GM10266 (cell line): ENCODE results near the gene RALGPS2.

Source experiments
- DNase-seq: peaks from one replicate; pipeline ENCODE4 v3.0.0; 2012; ENCODE audit errors: extremely low spot score
- TF ChIP-seq, protein P1 (sequence below): IDR thresholded peaks from 2 replicates; pipeline ENCODE4 v1.5.1; 2012; ENCODE audit warnings: mild to moderate bottlenecking, low read depth; ENCODE audit not compliant: control insufficient read depth, insufficient read depth; ENCODE audit errors: missing control alignments

The RALGPS2 gene

DNA sequence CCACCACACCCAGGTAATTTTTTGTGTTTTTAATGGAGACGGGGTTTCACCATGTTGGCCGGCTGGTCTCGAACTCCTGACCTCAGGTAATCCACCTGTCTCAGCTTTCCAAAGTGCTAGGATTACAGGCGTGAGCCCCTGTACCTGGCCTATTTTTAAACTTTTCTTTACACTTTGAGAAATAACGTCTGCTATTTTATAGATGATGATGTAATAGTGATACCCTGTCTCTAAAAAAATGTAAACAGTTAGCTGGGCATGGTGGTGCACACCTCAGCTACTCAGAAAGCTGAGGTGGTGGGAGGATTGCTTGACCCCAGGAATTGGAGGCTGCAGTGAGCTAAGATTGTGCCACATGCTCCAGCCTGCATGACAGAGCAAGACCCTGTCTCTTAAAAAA, 47.9 kb downstream of the RALGPS2 start:
- DNase-seq: no peak
- TF ChIP-seq, protein P1, sequence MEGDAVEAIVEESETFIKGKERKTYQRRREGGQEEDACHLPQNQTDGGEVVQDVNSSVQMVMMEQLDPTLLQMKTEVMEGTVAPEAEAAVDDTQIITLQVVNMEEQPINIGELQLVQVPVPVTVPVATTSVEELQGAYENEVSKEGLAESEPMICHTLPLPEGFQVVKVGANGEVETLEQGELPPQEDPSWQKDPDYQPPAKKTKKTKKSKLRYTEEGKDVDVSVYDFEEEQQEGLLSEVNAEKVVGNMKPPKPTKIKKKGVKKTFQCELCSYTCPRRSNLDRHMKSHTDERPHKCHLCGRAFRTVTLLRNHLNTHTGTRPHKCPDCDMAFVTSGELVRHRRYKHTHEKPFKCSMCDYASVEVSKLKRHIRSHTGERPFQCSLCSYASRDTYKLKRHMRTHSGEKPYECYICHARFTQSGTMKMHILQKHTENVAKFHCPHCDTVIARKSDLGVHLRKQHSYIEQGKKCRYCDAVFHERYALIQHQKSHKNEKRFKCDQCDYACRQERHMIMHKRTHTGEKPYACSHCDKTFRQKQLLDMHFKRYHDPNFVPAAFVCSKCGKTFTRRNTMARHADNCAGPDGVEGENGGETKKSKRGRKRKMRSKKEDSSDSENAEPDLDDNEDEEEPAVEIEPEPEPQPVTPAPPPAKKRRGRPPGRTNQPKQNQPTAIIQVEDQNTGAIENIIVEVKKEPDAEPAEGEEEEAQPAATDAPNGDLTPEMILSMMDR: no peak

- DNase-seq: no peak
- TF ChIP-seq, protein P1: peak; percentile 20
Observed at GRCh38 chr1:178774263-178774662, 49.2 kb downstream of the RALGPS2 start.

- TF ChIP-seq, protein P1: no peak
- DNase-seq: no peak
Observed at GRCh38 chr1:178776553-178776952, 51.5 kb downstream of the RALGPS2 start.

DNA sequence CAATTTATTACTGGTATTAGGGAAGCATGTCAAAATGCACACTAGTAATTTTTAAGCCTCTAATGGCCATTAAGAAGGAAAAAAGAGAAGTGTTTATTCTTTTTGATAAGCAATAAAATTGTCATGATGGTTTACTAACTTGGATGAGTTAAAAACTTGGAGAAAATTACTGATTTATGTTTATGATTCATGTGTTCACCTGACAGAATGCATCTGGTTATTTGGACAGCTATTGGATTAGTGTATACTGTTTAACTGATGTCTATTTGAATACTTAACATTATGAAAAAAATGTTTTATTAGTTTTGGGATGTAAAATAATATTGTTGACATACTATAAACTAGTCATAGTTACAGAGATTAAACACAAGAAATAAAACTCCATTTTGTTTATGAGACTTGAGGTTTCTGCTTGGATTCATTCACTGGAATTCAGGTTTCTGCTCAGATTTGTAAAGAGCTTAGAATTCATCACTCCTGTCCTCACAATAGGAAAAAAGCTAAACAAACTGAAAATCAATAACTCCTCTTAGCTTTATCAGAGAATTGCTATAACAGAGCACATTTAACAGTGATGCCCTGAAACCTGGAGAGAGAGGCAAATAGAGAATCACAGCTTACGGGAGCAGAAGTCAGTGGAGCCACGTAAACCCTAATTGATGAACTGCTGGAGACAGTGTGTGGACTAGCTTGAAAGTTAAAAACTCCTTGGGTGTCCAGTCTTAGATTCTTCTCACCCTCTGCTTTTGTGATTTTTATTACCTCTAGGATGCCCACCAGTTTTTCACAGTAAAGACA, 56.7 kb downstream of the RALGPS2 start:
- TF ChIP-seq, protein P1: no peak
- no peak for DNase-seq

DNA sequence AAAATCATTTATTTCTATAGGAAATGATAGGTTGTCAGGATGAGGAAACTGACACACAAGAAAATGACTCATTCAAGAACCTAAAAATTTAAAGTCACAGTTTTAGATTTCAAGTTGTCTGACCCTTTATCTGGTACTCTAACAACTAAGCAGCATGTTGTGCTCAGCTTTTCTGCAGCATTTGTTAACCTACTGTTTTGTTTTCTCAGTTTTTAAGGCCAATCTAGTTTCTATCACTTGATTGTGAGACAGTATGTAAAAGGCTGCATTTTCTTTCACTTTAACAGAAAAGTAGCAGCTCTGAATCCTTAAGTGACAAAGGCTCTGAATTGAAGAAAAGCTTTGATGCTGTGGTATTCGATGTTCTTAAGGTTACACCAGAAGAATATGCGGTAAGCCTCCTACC, 59.1 kb downstream of the RALGPS2 start:
- no peak for DNase-seq
- TF ChIP-seq, protein P1: no peak

GRCh38 chr1:178792394-178792793, 67.3 kb downstream of the RALGPS2 start:
- no peak for DNase-seq
- TF ChIP-seq, protein P1: no peak

GRCh38 chr1:178796013-178796412, 71.0 kb downstream of the RALGPS2 start:
- no peak for DNase-seq
- TF ChIP-seq, protein P1: no peak
